ENCODE measurements around the gene SLC7A8. TPM values are rescaled to one million over a fixed set of nuclear protein-coding genes. Genes with fewer than 3 reads are reported as not detected.

The SLC7A8 gene
- total and polyA plus RNA-seq, 2 experiments from 2014 or later, result 117 to 124 TPM

DNA sequence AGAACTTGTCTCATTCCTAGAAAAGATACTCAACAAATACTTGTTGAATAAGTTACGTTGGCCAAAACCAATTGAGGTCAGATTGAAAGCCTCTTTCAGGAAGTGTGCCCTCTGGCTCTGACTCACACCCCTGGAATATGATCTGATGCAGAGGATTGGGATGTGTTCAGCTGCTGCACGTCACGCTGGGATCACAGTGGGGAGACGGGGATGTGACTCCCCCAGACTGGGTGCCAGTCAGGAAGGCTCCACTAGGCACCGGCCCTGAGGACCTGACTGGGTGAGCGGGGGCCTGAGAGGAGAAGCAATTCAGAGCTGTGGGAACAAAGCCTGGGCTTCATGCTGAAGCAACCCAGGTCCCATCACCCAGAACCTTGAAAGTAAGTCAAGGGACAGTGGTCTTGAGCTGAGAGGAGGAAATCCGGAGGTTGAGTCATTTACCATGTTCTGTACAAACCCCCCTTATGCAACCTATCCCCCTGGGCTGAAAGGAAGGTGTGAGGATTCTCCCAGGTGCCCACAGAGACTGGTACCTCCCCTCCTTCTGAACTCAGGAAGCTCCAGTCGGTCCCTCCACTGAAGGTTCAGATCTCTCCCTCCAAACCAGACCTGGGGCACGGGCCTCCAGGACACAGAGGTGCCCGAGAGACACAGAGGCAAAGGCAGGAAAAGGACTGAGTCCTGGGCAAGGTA is 68.3 kb downstream of the SLC7A8 start:
- Histone ChIP-seq H3F3A (replicated peaks; ENCODE audit: low read depth) (no peaks in the 10 kb centered on the region), H3K27me3 (ENCODE audit: insufficient read depth) (no peaks in the 10 kb centered on the region), H3K4me2 (no peak overlapping the region), H4K20me1 (replicated peaks; ENCODE audit: insufficient read depth) (no peaks in the 10 kb centered on the region), H3K4me1 (ENCODE audit: insufficient read depth) (peaks cover 23% of the 10 kb centered on the region), H3K79me2 (replicated peaks; ENCODE audit: insufficient read depth) (no peaks in the 10 kb centered on the region), H3K27ac (ENCODE audit: low read depth) (no peak overlapping the region), H3K9me2 (ENCODE audit: insufficient read depth) (no peaks in the 10 kb centered on the region), H3K36me3 (ENCODE audit: insufficient read depth) (no peaks in the 10 kb centered on the region), H3K4me3 (no peak overlapping the region), H2AFZ (no peak overlapping the region)
- DNase-seq (ENCODE audit: low spot score) (no peak), ATAC-seq (no peak)
- TF ChIP-seq, protein P1, sequence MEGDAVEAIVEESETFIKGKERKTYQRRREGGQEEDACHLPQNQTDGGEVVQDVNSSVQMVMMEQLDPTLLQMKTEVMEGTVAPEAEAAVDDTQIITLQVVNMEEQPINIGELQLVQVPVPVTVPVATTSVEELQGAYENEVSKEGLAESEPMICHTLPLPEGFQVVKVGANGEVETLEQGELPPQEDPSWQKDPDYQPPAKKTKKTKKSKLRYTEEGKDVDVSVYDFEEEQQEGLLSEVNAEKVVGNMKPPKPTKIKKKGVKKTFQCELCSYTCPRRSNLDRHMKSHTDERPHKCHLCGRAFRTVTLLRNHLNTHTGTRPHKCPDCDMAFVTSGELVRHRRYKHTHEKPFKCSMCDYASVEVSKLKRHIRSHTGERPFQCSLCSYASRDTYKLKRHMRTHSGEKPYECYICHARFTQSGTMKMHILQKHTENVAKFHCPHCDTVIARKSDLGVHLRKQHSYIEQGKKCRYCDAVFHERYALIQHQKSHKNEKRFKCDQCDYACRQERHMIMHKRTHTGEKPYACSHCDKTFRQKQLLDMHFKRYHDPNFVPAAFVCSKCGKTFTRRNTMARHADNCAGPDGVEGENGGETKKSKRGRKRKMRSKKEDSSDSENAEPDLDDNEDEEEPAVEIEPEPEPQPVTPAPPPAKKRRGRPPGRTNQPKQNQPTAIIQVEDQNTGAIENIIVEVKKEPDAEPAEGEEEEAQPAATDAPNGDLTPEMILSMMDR (conservative IDR thresholded peaks at IDR 0.05; ENCODE audit: low read depth in 2 of 2), result no peak
- TF ChIP-seq JUNB (IDR thresholded peaks at IDR 0.05; ENCODE audit: unreplicated experiment) (no peak), EZH2phosphoT487 (IDR thresholded peaks at IDR 0.05; ENCODE audit: unreplicated experiment) (no peak), POLR2AphosphoS5 (IDR thresholded peaks at IDR 0.05; ENCODE audit: low read depth) (no peak), EZH2 (IDR thresholded peaks at IDR 0.05; ENCODE audit: low read depth, unreplicated experiment) (no peak), CREB1 (CRISPR knock-in tag; IDR thresholded peaks at IDR 0.05; ENCODE audit: low read depth) (no peak), STAT1 (IDR thresholded peaks at IDR 0.05; ENCODE audit: unreplicated experiment) (no peak), ZNF114 (CRISPR knock-in tag; IDR thresholded peaks at IDR 0.05) (no peak), ZNF331 (CRISPR knock-in tag; IDR thresholded peaks at IDR 0.05; ENCODE audit: low read depth) (no peak), NANOG (IDR thresholded peaks at IDR 0.05; ENCODE audit: borderline replicate concordance) (no peak)
- TF ChIP-seq, protein P2, sequence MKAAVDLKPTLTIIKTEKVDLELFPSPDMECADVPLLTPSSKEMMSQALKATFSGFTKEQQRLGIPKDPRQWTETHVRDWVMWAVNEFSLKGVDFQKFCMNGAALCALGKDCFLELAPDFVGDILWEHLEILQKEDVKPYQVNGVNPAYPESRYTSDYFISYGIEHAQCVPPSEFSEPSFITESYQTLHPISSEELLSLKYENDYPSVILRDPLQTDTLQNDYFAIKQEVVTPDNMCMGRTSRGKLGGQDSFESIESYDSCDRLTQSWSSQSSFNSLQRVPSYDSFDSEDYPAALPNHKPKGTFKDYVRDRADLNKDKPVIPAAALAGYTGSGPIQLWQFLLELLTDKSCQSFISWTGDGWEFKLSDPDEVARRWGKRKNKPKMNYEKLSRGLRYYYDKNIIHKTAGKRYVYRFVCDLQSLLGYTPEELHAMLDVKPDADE (IDR thresholded peaks at IDR 0.05), result no peak
- TF ChIP-seq, protein P3, sequence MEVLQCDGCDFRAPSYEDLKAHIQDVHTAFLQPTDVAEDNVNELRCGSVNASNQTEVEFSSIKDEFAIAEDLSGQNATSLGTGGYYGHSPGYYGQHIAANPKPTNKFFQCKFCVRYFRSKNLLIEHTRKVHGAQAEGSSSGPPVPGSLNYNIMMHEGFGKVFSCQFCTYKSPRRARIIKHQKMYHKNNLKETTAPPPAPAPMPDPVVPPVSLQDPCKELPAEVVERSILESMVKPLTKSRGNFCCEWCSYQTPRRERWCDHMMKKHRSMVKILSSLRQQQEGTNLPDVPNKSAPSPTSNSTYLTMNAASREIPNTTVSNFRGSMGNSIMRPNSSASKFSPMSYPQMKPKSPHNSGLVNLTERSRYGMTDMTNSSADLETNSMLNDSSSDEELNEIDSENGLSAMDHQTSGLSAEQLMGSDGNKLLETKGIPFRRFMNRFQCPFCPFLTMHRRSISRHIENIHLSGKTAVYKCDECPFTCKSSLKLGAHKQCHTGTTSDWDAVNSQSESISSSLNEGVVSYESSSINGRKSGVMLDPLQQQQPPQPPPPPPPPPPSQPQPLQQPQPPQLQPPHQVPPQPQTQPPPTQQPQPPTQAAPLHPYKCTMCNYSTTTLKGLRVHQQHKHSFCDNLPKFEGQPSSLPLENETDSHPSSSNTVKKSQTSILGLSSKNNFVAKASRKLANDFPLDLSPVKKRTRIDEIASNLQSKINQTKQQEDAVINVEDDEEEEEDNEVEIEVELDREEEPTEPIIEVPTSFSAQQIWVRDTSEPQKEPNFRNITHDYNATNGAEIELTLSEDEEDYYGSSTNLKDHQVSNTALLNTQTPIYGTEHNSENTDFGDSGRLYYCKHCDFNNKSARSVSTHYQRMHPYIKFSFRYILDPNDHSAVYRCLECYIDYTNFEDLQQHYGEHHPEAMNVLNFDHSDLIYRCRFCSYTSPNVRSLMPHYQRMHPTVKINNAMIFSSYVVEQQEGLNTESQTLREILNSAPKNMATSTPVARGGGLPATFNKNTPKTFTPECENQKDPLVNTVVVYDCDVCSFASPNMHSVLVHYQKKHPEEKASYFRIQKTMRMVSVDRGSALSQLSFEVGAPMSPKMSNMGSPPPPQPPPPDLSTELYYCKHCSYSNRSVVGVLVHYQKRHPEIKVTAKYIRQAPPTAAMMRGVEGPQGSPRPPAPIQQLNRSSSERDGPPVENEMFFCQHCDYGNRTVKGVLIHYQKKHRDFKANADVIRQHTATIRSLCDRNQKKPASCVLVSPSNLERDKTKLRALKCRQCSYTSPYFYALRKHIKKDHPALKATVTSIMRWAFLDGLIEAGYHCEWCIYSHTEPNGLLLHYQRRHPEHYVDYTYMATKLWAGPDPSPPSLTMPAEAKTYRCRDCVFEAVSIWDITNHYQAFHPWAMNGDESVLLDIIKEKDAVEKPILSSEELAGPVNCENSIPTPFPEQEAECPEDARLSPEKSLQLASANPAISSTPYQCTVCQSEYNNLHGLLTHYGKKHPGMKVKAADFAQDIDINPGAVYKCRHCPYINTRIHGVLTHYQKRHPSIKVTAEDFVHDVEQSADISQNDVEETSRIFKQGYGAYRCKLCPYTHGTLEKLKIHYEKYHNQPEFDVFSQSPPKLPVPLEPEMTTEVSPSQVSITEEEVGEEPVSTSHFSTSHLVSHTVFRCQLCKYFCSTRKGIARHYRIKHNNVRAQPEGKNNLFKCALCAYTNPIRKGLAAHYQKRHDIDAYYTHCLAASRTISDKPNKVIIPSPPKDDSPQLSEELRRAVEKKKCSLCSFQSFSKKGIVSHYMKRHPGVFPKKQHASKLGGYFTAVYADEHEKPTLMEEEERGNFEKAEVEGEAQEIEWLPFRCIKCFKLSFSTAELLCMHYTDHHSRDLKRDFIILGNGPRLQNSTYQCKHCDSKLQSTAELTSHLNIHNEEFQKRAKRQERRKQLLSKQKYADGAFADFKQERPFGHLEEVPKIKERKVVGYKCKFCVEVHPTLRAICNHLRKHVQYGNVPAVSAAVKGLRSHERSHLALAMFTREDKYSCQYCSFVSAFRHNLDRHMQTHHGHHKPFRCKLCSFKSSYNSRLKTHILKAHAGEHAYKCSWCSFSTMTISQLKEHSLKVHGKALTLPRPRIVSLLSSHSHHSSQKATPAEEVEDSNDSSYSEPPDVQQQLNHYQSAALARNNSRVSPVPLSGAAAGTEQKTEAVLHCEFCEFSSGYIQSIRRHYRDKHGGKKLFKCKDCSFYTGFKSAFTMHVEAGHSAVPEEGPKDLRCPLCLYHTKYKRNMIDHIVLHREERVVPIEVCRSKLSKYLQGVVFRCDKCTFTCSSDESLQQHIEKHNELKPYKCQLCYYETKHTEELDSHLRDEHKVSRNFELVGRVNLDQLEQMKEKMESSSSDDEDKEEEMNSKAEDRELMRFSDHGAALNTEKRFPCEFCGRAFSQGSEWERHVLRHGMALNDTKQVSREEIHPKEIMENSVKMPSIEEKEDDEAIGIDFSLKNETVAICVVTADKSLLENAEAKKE (CRISPR knock-in tag; IDR thresholded peaks at IDR 0.05), result no peak
- H3K4me3 Mint-ChIP-seq, result no peak overlapping the region
- H3K4me1 Mint-ChIP-seq, result peaks cover 29% of the 10 kb centered on the region
- H3K36me3 Mint-ChIP-seq (ENCODE audit: low read depth), result no peaks in the 10 kb centered on the region; the same call in 2 of the 3 replicates
- H3K9me3 Mint-ChIP-seq, result no peaks in the 10 kb centered on the region; the same call in 2 of the 3 replicates
- no peak overlapping the region for H3K27ac Mint-ChIP-seq
- H3K27me3 Mint-ChIP-seq (ENCODE audit: insufficient read depth, low read depth, poor library complexity), result peaks cover 8% of the 10 kb centered on the region
